GM18499 (cell line): ENCODE results near the gene PLPP1.

Source experiments
- ATAC-seq: cut with Tn5 transposase; IDR thresholded peaks from one replicate; pipeline ENCODE4 v1.9.1; 2021; ENCODE audit warnings: moderate number of reproducible peaks; ENCODE audit not compliant: insufficient read depth, unreplicated experiment

PLPP1 gene

DNA sequence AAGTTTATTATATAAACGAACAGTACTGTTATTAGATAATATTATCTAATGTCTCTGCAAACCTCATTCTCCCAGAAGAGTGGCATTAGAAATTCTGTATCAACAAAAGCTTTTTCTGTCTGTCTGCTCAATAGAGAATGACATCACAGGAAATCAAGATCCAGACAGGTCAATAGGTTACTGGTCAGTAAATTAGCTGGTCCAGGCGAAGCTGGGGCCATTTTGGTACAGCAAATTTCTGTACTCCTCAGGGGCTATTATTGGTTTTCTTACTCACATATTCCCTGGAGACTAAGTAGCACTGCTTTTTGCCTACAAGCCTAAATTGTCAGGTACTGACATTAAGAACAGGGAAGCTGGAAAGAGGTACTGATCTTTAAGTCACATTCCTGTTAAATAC is 80.5 kb downstream of the PLPP1 start:
- ATAC-seq: no peak

DNA sequence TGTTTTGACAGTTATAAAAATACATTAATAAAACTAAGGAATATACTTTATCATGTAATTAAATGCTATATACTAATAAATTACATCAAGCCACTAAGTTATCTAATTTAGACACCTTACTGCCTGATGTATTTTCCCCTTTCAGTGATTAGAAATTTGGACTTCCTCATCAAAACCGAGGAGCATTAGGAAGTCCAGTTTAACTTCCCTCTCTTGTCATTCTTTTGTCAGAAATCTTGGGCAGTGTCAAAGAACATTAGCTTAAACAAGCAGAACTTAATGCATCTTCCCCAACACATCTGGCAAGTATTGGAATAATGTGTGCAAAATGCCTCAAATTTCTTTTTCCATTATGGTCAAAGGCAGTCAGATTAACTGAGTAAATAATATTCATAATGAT is 81.6 kb downstream of the PLPP1 start:
- no peak for ATAC-seq

DNA sequence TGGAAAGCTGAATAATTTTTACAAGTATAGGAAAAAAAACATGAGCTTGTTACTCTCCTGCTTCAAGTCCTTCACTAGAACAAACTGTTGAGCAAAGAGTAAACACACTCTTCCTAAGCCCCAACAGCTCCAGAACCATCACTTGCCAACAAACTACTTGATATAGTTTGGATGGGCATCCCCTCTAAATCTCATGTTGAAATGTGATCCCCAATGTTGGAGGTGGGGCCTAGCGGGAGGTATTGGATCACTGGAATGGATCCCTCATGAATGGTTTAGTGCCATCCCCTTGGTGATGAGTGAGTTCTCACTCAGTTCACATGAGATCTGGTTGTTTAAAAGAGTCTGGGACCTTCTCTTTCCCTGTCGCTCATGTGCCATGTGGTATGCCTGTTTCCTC is 82.8 kb downstream of the PLPP1 start:
- ATAC-seq: no peak

- ATAC-seq: no peak
Measured at GRCh38 chr5:55450050-55450765, 84.6 kb downstream of the PLPP1 start.

GRCh38 chr5:55446640-55447351 is 88.0 kb downstream of the PLPP1 start:
- no peak for ATAC-seq

- ATAC-seq: no peak
Measured at GRCh38 chr5:55445791-55446190, 89.0 kb downstream of the PLPP1 start.

DNA sequence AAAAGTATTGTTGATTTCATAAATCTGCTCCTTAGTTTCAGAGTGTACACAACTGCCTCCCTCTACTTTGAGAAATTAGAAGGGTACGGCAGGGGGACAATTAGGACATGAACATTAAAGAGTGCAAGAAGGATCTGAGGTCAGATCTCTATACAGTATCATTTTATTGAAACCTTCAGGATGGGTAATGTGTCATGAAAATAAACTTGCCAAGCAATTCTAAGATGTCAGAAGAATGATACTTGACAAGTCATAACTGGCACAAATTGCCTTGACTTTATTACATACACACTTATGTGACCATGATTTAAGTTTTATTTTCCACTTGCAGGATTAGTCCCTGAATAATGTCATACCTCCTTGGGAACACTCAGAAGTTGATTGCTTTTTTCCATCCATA is 92.8 kb downstream of the PLPP1 start:
- no peak for ATAC-seq

DNA sequence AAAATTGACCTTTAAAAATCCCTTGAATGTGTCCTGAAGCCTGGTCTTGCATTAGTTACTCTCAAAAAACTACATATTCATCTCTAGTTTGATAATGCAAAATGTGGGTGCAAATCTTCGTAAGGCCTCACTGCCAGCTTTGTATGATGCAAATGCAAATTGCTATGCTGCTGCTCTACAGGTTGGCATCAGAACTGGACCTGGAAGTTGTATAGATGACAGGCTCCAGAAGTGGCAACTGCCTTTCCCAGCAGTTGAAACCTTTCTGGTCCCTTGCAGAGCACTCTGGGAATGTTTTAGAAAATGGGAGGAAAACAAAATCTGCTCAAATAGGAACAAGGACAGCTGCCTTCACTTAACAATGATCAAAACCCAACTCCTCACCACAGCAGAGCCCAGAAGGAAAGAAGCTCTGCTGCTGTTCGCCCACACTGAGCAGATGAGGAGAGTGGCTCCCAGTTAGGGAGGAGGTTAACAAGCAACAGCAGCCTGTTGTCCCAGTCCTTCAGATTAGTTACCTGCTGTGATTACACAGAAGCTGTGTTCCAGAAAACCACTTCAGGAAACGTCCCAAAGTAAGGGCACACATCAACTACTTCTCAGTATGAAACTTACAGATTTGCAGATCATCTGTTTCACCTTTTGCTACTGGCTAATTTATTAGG is 93.5 kb downstream of the PLPP1 start:
- no peak for ATAC-seq

DNA sequence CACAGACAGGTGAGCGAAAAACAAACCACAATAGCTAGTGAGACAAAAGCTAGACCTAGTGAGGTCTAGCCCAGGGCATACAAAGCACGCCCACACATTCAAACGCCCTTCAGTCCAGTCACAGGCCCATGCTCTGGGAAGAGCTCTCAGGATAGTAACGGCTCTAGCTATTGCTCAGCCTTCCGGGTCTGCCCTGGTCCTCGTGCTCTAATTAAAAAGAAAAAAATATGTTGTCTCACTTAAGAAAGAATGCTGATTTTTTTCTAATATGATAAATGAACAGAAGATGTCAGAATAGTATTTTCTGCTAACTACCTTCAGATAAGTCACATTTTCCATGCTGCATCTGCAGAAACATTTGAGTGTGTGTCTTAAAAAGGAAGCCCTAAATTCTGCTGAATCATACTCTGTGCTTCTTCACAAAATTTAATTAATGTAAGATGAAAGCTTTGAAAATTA is 94.5 kb downstream of the PLPP1 start:
- no peak for ATAC-seq

- no peak for ATAC-seq
Measured at GRCh38 chr5:55438998-55439397, 95.8 kb downstream of the PLPP1 start.

DNA sequence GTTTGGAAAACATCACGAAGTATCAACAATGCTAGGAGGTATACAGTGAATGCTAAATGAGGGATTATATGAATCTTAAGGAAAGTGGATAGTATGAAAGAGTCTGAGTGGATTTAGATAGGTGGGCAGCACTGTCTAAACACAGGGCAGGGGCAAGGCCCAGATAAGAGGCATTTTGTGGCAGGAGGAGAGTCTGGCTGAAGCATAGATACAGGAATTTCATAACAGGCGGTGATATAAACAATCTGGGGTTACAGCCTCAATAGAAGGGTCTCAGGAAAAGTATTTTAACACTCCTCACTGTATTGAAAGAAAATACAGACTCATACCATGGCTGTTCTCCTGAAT is 96.9 kb downstream of the PLPP1 start:
- no peak for ATAC-seq

DNA sequence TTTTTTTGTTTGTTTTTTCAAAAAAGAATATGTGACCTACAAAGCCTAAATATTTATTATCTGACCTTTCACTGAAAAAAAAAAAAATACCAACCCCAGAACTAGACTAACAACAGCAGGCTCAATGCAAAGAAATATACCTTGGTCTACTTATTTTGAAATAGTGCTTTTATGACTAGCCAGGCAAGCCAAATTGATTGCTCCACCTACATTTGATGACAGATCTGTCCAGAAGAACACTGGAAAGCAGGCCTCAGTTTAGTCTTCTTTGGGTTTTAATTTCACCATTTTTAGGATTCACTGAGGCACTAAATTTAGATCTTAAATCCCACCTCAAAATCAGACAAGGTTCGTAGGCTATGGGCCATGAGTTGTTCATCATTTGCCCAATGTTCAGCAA is 97.3 kb downstream of the PLPP1 start:
- no peak for ATAC-seq

DNA sequence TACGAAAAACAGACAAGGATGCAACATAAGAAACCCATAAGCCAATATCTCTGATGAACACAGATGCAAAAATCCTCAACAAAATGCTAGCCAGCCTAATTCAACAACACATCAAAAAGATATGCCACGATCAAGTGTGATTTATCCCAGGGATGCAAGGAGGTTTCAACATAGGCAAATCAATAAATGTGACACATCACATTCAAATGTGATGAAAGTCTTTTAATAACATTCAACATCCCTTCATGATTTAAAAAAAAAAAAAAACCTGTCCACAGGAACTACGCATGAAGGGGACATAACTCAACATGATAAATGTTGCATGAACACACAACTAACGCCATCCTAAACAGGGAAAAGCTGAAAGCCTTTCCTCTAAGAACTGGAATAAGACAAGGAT is 102.2 kb downstream of the PLPP1 start:
- ATAC-seq: no peak

DNA sequence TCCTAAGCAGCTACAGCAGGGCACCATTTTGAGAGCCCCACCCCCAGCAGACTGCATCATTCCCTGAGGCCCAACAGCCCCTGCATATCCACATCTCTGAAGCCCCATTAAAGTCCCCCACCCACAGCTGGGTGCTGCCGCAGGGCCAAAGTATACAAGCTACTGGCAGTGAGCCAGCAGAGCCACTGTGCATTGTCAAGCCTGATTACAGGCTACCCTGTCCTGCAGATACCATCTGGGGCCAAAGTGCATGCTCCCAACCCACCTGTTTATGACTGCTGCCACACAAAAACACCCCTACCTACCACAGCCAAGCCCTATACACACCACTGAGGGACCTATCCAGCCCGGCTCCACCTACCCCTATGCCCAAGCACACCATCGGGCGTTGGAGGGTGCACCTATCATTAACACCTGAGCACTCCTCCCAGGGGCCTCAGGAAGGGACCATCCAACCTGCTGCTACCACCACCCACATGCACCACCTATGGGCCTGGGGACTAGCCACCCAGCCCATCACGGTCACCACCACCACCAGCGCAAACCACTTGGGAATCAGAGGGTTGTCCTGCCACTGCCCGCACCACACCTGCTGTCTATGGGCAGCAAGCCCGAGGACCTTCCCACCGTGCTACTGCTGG is 105.0 kb downstream of the PLPP1 start:
- no peak for ATAC-seq

- no peak for ATAC-seq
Measured at GRCh38 chr5:55429221-55429612, 105.5 kb downstream of the PLPP1 start.

DNA sequence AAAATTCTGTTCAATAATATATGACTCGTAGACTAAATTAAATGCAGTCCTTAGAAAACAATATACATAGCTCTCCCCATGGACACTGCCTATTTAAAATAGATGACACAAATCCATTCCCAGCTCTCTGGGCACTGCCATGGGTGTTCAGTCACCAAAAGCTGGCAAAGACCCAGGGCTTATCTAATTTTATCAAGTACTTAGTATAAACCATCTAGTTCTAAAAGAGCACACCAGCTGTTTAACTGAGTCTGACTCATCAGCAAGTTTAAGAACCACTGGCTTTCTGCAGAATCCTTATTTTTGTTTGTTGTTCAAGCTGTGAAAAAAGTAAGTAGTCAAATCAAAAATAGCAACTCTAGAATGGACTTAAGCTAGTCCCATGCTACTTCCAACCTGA is 107.6 kb downstream of the PLPP1 start:
- no peak for ATAC-seq

DNA sequence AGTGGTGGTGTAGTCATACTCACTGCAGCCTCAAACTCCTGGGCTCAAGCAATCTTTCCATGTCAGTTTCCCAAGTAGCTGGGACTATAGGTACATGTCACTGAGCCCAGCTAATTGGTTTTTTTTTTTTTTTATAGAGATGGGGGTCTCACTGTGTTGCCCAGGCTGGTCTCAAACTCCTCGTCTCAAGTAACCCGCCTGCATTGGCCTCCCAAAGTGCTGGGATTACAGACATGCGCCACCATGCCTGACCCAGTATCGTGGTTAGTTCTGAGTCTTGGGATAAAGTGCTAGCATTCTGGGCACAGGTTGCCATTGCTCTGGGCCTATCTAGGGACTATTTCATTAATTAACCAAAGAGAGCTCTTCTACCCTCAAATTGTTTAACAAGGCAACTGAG is 108.3 kb downstream of the PLPP1 start:
- ATAC-seq: no peak

DNA sequence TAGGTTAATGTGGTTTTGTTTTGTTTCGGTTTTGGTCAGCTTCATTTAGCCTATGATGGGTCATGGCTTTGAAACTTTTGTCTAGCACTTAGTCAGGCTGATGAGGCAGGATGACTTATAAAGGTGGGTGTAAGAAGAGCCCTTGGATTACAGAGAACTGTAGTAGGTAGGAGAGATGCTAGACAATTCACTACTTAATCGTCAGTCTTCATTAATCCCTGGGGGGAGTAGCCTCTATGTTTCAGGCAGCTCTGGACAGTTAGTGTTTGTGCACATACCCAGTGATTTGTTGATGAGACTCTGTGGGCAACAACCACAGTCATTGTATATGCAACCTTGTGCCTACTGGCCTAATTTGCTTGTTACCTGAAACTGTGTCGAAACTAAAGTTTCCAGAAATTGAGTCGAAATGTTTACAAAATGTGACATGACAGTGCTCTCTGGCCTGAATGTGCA is 113.7 kb downstream of the PLPP1 start:
- ATAC-seq: peak; percentile 82

DNA sequence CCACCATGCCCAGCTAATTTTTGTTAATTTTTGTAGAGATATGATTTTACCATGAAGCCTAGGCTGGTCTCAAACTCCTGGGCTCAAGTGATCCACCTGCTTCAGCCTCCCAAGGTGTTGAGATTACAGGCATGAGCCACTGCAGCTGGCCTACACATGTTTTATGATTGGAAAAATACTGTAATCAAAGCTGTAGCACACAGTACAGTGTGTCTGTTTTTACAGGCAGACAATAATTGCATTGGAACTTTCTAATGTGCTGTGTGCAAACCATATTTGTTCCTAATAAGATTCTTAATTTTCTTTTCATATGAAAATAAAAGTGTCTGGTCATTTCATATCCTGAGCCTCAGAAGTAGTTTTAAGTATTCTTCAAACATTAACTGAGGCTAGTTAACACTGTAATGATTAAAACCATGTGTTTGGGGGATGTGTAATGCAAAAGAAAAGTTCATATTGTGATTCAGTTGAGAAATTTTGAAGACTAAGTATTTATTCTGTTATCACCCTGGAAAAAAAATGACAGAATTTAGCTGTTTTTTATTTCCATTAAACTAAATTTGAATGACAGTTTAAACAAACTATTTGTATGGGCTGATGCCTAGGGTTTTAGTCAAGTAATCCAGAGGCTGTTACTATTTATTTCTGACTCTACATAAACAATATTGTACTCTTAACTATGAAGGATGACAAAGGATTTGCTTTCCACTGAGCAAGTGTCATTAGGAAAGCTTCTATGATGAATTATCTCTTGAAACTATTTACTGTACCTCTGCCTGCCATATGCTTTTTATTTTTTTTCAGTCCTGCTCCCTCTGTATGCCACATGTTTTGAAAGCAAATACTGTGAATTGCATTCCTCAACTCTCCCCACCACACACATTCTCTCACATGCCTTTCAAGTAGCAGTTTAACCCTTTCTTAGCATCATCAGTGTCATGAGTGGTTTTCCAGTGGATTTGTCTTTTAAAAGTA is 115.5 kb downstream of the PLPP1 start:
- no peak for ATAC-seq

- ATAC-seq: no peak
Measured at GRCh38 chr5:55416306-55416705, 118.5 kb downstream of the PLPP1 start.
